Liver (tissue), 9 donors: Measurements from ENCODE around the gene TAS1R2. TPM values are rescaled to one million over a fixed set of nuclear protein-coding genes. Genes with fewer than 3 reads are reported as not detected.

Experiments
- DNase-seq: peaks from one replicate; pipeline ENCODE4 v3.0.0-alpha.2; 2017; ENCODE audit warnings: low spot score
- H3K27ac ChIP-seq, 2 donors: one replicate each; pipeline ENCODE4 v1.7.0; 2013; ENCODE audit warnings: inconsistent platforms in 2 of 2, low read length in 2 of 2, control low read depth in 1 of 2, low read depth in 1 of 2, mild to moderate bottlenecking in 1 of 2
- H3K27me3 ChIP-seq, 4 donors: one replicate each; pipeline versions ENCODE4 v1.6.1 to v1.7.0; 2013; ENCODE audit warnings: low read length in 3 of 4, inconsistent platforms in 1 of 4, mild to moderate bottlenecking in 1 of 4, moderate library complexity in 1 of 4; ENCODE audit not compliant: control insufficient read depth in 4 of 4, insufficient read depth in 4 of 4
- H3K36me3 ChIP-seq, 4 donors: one replicate each; pipeline versions ENCODE4 v1.6.1 to v1.7.0; 2013; ENCODE audit warnings: low read length in 3 of 4, mild to moderate bottlenecking in 3 of 4, low read depth in 1 of 4, moderate library complexity in 1 of 4; ENCODE audit not compliant: control insufficient read depth in 4 of 4, insufficient read depth in 3 of 4
- H3K4me1 ChIP-seq, 4 donors: one replicate each; pipeline versions ENCODE4 v1.6.1 to v1.7.0; 2013; ENCODE audit warnings: low read length in 3 of 4, mild to moderate bottlenecking in 3 of 4, moderate library complexity in 1 of 4; ENCODE audit not compliant: control insufficient read depth in 4 of 4, insufficient read depth in 4 of 4
- H3K4me3 ChIP-seq, 3 donors: one replicate each; pipeline versions ENCODE4 v1.6.1 to v1.7.0; 2013; ENCODE audit warnings: low read length in 3 of 3, control low read depth in 1 of 3, low read depth in 1 of 3, mild to moderate bottlenecking in 1 of 3
- H3K9ac ChIP-seq, 2 donors: one replicate each; pipeline ENCODE4 v1.7.0; 2013; ENCODE audit warnings: low read length in 2 of 2, mild to moderate bottlenecking in 2 of 2, moderate library complexity in 2 of 2, control low read depth in 1 of 2, low read depth in 1 of 2
- H3K9me3 ChIP-seq, 4 donors: one replicate each; pipeline versions ENCODE4 v1.6.1 to v1.7.0; 2013; ENCODE audit warnings: low read length in 3 of 4; ENCODE audit not compliant: control insufficient read depth in 4 of 4
- CTCF ChIP-seq: fragments of 150-350 bp; IDR thresholded peaks from 2 replicates; pipeline ENCODE4 v1.5.1; 2017; ENCODE audit warnings: improper control_type of control experiment, low read depth, low read length; ENCODE audit not compliant: missing input control
- FOXA1 ChIP-seq: IDR thresholded peaks from 2 replicates; pipeline ENCODE4 v1.6.1; 2016; ENCODE audit warnings: antibody characterized with exemption
- GABPA ChIP-seq, 2 donors: IDR thresholded peaks in 1 of 2; conservative IDR thresholded peaks in 1 of 2; 2 replicates each; pipeline ENCODE4 v1.6.1; 2016; ENCODE audit warnings: antibody characterized with exemption in 2 of 2, mild to moderate bottlenecking in 1 of 2, moderate library complexity in 1 of 2
- HNF4A ChIP-seq, 2 donors: conservative IDR thresholded peaks; 2 replicates each; pipeline ENCODE4 v1.6.1; 2016; ENCODE audit warnings: antibody characterized with exemption in 2 of 2, mild to moderate bottlenecking in 2 of 2
- JUND ChIP-seq, 2 donors: IDR thresholded peaks; 2 replicates each; pipeline ENCODE4 v1.6.1; 2016; ENCODE audit warnings: antibody characterized with exemption in 2 of 2
- NR2F2 ChIP-seq: IDR thresholded peaks from 2 replicates; pipeline ENCODE4 v1.6.1; 2016; ENCODE audit warnings: antibody characterized with exemption
- RAD21 ChIP-seq, 2 donors: IDR thresholded peaks; 2 replicates each; pipeline ENCODE4 v1.6.1; 2016; ENCODE audit warnings: antibody characterized with exemption in 2 of 2, mild to moderate bottlenecking in 2 of 2
- REST ChIP-seq: IDR thresholded peaks from 2 replicates; pipeline ENCODE4 v1.6.1; 2016; ENCODE audit warnings: antibody characterized with exemption, mild to moderate bottlenecking
- RXRA ChIP-seq, 2 donors: IDR thresholded peaks; 2 replicates each; pipeline ENCODE4 v1.6.1; 2017 to 2018; ENCODE audit warnings: antibody characterized with exemption in 2 of 2, mild to moderate bottlenecking in 1 of 2
- YY1 ChIP-seq: IDR thresholded peaks from 2 replicates; pipeline ENCODE4 v1.6.1; 2016; ENCODE audit warnings: antibody characterized with exemption, mild to moderate bottlenecking
- WGBS: extraction: QIAGEN DNeasy Blood & Tissue Kit; methylation state at CpG from one replicate; pipeline ENCODE4 v1.1.7; 2013; 5-methylcytosine and 5-hydroxymethylcytosine counted together
- polyA plus RNA-seq, 2 donors: library from polyadenylated mRNA; stranded (reverse) in 1 of 2; unstranded in 1 of 2; fragments of 200-250 nt in 1 of 2; fragments of >200 nt in 1 of 2; fragmentation: Nextera tagmentation in 1 of 2; extraction: Ambion mirVana in 1 of 2; gene quantifications; one replicate each; pipeline versions ENCODE4 v1.2.1 to v1.2.3, GENCODE V29; 2013 to 2015
- total RNA-seq, 2 donors: library from RNA; depleted of rRNA; stranded (reverse); fragments of >200 nt; gene quantifications; one replicate each; pipeline ENCODE4 v1.2.3, GENCODE V29; 2014
- TF ChIP-seq, protein P1 (sequence below): IDR thresholded peaks from 2 replicates; pipeline ENCODE4 v1.6.1; 2016; ENCODE audit warnings: antibody characterized with exemption
- donor health status: healthy.
- donor health status: healthy.
- donor health status: healthy.
- donor health status: healthy.
- donor health status: healthy.

The TAS1R2 gene
- total and polyA plus RNA-seq, 4 donors: not detected

DNA sequence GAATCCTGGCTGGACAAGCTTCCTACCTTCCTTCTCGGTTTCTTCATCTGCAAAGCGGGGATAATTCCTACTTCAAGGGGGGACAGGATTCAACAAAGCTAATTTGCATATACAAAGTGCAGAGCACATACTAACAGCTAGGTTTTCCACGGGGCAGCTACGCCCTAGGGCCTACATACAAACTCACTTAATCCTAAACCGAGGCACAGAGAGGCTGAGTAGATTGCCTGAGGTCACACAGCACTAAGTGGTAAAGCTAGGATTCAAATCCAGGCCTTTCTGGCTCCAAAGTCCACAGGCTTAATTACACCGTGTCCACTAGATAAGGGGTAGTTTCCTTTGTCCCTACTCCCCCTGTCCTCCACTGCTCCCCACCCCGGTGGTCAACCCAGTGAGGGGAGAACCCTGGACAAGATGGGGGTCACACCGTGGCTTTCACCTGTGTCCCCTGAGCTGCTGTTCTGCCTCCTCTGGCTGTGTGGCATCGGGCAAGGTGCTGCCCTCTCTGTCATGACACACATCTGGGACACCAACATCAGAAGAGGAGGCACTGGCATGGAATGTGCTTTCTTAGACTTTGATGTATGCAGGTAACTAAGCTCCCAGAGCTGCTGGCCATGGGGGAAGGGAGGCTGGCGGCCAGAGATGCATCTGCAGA is 44.5 kb downstream of the TAS1R2 start (continued):
- TF ChIP-seq, protein P1, sequence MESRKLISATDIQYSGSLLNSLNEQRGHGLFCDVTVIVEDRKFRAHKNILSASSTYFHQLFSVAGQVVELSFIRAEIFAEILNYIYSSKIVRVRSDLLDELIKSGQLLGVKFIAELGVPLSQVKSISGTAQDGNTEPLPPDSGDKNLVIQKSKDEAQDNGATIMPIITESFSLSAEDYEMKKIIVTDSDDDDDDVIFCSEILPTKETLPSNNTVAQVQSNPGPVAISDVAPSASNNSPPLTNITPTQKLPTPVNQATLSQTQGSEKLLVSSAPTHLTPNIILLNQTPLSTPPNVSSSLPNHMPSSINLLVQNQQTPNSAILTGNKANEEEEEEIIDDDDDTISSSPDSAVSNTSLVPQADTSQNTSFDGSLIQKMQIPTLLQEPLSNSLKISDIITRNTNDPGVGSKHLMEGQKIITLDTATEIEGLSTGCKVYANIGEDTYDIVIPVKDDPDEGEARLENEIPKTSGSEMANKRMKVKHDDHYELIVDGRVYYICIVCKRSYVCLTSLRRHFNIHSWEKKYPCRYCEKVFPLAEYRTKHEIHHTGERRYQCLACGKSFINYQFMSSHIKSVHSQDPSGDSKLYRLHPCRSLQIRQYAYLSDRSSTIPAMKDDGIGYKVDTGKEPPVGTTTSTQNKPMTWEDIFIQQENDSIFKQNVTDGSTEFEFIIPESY: no peak
- TF ChIP-seq RAD21 (IDR thresholded peaks at IDR 0.05): no peak

- no peak for TF ChIP-seq RAD21 (IDR thresholded peaks at IDR 0.05)
- TF ChIP-seq JUND (IDR thresholded peaks at IDR 0.05): no peak
- Histone ChIP-seq H3K36me3 (no peaks in the 10 kb centered on the region), H3K4me3 (no peak overlapping the region), H3K9ac (no peak overlapping the region), H3K27ac (no peak overlapping the region), H3K9me3 (no peaks in the 10 kb centered on the region), H3K4me1 (no peaks in the 10 kb centered on the region), H3K27me3 (peaks cover 0 to 3% (median 0%) of the 10 kb centered on the region in 4 donors)
- DNase-seq: no peak
- 60% methylated on average over 6 of the region's 6 CpGs for WGBS
Observed at GRCh38 chr1:18814425-18814824, 45.0 kb downstream of the TAS1R2 start.

DNA sequence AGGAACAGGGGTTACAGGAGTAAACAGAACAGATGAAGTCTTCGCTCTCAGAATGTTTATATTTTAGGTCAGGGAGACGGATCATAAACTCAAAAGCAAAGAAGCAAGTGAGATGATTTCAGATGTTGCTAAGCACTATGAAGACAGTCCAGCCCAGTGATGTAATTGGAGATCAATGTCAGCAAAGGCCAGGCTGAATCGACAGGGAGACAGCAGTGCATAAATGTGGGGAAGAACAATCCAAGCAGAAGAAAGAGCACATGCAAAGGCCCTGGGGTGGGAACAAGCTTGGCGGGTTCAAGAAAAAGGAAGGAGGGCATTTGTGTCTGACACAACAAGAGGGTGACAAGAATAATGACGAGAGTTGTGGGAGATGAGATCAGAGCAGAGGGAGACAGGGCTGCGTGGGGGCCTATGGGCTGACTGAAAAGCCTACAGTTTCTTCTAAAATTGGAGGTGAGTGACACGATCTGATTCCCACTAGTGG is 47.0 kb downstream of the TAS1R2 start:
- H3K4me1 ChIP-seq: no peaks in the 10 kb centered on the region
- WGBS: 85% methylated on average over 7 of the region's 7 CpGs
- H3K36me3 ChIP-seq: no peaks in the 10 kb centered on the region
- no peaks in the 10 kb centered on the region for H3K9me3 ChIP-seq
- no peak overlapping the region for H3K4me3 ChIP-seq
- TF ChIP-seq YY1: no peak
- TF ChIP-seq NR2F2: no peak
- TF ChIP-seq FOXA1: no peak
- no peak for TF ChIP-seq HNF4A (conservative IDR thresholded peaks at IDR 0.05)
- TF ChIP-seq, protein P1: no peak
- no peak for TF ChIP-seq CTCF
- TF ChIP-seq REST: no peak
- TF ChIP-seq GABPA (IDR thresholded peaks at IDR 0.05 in 1 of 2, conservative IDR thresholded peaks at IDR 0.05 in 1 of 2): no peak
- TF ChIP-seq RXRA (IDR thresholded peaks at IDR 0.05): no peak
- no peak for DNase-seq
- H3K9ac ChIP-seq: no peak overlapping the region
- no peaks in the 10 kb centered on the region for H3K27me3 ChIP-seq
- no peak overlapping the region for H3K27ac ChIP-seq
